ENCODE measurements around the gene CDH23. TPM values are rescaled to one million over a fixed set of nuclear protein-coding genes. Genes with fewer than 3 reads are reported as not detected.

The CDH23 gene
- polyA plus RNA-seq, 1 donor from 2014 or later = 6.6 TPM

DNA sequence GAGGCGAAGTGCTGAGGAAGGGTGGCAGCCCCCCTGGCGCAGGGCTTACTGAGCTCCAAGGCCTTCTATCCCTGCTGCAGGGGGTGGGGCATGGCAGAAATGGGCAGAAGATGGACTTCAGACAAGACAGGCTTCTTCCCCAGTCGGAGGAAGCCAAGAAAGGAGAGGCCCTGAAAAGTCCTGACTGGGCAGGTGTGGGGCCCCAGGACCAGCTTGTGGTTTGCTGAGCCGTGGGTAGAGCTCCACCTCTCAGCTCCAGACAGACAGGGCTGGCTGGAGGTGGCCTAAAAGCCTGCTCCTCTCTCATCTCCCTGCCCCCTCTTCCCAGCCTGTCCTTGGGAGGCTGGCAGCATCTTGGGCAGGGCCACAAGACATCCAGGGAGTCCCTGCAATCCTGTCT lies 255.2 kb downstream of the CDH23 start:
- Histone ChIP-seq H3K9me3 (ENCODE audit: low read length) (no peaks in the 10 kb centered on the region), H3K9me2 (ENCODE audit: insufficient read depth, low read length) (no peaks in the 10 kb centered on the region), H2AFZ (ENCODE audit: low read depth, low read length) (no peak overlapping the region), H3K9ac (ENCODE audit: low read length) (no peak overlapping the region), H3K36me3 (ENCODE audit: insufficient read depth, low read length) (no peaks in the 10 kb centered on the region), H3K79me2 (replicated peaks; ENCODE audit: insufficient read depth, low read length) (no peaks in the 10 kb centered on the region), H3F3A (ENCODE audit: insufficient read depth, low read length, poor library complexity, severe bottlenecking) (no peaks in the 10 kb centered on the region), H3K4me2 (ENCODE audit: low read length) (no peak overlapping the region), H3K27me3 (ENCODE audit: insufficient read depth, low read depth, low read length) (no peaks in the 10 kb centered on the region), H3K4me3 (ENCODE audit: low read length) (no peak overlapping the region), H4K20me1 (ENCODE audit: insufficient read depth) (no peaks in the 10 kb centered on the region), H3K27ac (ENCODE audit: low read length) (no peak overlapping the region)
- no peak for TF ChIP-seq SMC3 (conservative IDR thresholded peaks at IDR 0.05; ENCODE audit: poor library complexity)

DNA sequence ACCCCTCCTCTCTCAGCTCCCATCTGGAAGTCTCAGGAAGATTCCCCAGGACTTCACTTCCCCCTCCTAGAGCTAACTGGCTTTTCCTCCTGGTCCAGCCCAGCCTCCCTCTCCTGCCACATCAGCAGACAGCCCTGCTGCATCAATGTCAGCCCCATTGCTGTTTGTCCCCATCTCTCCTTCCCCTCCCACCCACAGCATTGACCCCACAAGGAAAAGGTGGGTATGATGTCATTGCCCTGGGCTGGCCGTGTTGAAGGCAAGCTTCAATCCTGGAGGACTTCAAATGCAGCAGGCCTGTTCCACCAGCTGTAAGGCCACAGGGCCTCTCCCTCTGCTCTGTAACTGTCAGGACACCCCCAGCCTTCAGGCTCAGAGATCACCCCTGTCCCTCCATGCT lies 256.3 kb downstream of the CDH23 start:
- Histone ChIP-seq H3F3A (ENCODE audit: insufficient read depth, low read length, poor library complexity, severe bottlenecking) (no peaks in the 10 kb centered on the region), H3K4me2 (ENCODE audit: low read length) (no peak overlapping the region), H3K36me3 (ENCODE audit: insufficient read depth, low read length) (no peaks in the 10 kb centered on the region), H3K27me3 (ENCODE audit: insufficient read depth, low read depth, low read length) (no peaks in the 10 kb centered on the region), H3K4me3 (ENCODE audit: low read length) (no peak overlapping the region), H3K27ac (ENCODE audit: low read length) (no peak overlapping the region), H3K9ac (ENCODE audit: low read length) (no peak overlapping the region), H3K9me2 (ENCODE audit: insufficient read depth, low read length) (no peaks in the 10 kb centered on the region), H4K20me1 (ENCODE audit: insufficient read depth) (no peaks in the 10 kb centered on the region), H3K9me3 (ENCODE audit: low read length) (no peaks in the 10 kb centered on the region), H3K79me2 (replicated peaks; ENCODE audit: insufficient read depth, low read length) (no peaks in the 10 kb centered on the region), H2AFZ (ENCODE audit: low read depth, low read length) (no peak overlapping the region)
- TF ChIP-seq TAF1 (IDR thresholded peaks at IDR 0.05; ENCODE audit: low read depth) (no peak), MXI1 (conservative IDR thresholded peaks at IDR 0.05; ENCODE audit: poor library complexity, severe bottlenecking) (no peak), EP300 (conservative IDR thresholded peaks at IDR 0.05; ENCODE audit: poor library complexity, severe bottlenecking) (no peak)
- TF ChIP-seq, protein P1, sequence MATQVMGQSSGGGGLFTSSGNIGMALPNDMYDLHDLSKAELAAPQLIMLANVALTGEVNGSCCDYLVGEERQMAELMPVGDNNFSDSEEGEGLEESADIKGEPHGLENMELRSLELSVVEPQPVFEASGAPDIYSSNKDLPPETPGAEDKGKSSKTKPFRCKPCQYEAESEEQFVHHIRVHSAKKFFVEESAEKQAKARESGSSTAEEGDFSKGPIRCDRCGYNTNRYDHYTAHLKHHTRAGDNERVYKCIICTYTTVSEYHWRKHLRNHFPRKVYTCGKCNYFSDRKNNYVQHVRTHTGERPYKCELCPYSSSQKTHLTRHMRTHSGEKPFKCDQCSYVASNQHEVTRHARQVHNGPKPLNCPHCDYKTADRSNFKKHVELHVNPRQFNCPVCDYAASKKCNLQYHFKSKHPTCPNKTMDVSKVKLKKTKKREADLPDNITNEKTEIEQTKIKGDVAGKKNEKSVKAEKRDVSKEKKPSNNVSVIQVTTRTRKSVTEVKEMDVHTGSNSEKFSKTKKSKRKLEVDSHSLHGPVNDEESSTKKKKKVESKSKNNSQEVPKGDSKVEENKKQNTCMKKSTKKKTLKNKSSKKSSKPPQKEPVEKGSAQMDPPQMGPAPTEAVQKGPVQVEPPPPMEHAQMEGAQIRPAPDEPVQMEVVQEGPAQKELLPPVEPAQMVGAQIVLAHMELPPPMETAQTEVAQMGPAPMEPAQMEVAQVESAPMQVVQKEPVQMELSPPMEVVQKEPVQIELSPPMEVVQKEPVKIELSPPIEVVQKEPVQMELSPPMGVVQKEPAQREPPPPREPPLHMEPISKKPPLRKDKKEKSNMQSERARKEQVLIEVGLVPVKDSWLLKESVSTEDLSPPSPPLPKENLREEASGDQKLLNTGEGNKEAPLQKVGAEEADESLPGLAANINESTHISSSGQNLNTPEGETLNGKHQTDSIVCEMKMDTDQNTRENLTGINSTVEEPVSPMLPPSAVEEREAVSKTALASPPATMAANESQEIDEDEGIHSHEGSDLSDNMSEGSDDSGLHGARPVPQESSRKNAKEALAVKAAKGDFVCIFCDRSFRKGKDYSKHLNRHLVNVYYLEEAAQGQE (IDR thresholded peaks at IDR 0.05; ENCODE audit: borderline replicate concordance) = no peak
- TF ChIP-seq, protein P2, sequence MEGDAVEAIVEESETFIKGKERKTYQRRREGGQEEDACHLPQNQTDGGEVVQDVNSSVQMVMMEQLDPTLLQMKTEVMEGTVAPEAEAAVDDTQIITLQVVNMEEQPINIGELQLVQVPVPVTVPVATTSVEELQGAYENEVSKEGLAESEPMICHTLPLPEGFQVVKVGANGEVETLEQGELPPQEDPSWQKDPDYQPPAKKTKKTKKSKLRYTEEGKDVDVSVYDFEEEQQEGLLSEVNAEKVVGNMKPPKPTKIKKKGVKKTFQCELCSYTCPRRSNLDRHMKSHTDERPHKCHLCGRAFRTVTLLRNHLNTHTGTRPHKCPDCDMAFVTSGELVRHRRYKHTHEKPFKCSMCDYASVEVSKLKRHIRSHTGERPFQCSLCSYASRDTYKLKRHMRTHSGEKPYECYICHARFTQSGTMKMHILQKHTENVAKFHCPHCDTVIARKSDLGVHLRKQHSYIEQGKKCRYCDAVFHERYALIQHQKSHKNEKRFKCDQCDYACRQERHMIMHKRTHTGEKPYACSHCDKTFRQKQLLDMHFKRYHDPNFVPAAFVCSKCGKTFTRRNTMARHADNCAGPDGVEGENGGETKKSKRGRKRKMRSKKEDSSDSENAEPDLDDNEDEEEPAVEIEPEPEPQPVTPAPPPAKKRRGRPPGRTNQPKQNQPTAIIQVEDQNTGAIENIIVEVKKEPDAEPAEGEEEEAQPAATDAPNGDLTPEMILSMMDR (IDR thresholded peaks at IDR 0.05; ENCODE audit: poor library complexity, severe bottlenecking) = no peak

DNA sequence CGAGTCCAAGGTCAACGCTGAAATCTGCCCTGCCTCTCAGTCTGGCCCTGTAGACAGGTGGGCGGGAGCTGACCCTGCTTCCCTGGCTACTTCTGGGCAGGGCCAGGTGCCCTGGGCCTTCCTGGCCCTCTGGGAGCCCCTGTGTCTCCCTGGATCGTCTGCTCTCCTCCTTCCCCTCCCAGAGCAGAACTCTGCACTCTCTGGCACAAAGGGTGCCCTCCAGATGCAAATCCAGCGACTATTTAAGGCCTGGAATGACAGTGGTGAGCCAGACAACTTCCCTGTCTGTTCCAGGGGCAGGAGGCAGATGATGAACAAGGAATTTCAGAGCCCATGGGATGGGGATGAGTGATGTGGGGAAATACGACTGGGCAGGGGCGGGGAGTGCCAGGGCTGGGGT lies 259.5 kb downstream of the CDH23 start:
- TF ChIP-seq, protein P1 (IDR thresholded peaks at IDR 0.05; ENCODE audit: borderline replicate concordance) = no peak
- TF ChIP-seq EP300 (conservative IDR thresholded peaks at IDR 0.05; ENCODE audit: poor library complexity, severe bottlenecking) (no peak), SMC3 (conservative IDR thresholded peaks at IDR 0.05; ENCODE audit: poor library complexity) (no peak), TAF1 (IDR thresholded peaks at IDR 0.05; ENCODE audit: low read depth) (no peak), RAD21 (conservative IDR thresholded peaks at IDR 0.05) (no peak), POLR2AphosphoS5 (IDR thresholded peaks at IDR 0.05) (no peak), MXI1 (conservative IDR thresholded peaks at IDR 0.05; ENCODE audit: poor library complexity, severe bottlenecking) (no peak), EZH2 (IDR thresholded peaks at IDR 0.05; ENCODE audit: borderline replicate concordance, insufficient read depth, low read length, poor library complexity, severe bottlenecking) (no peak)
- TF ChIP-seq, protein P2 (IDR thresholded peaks at IDR 0.05; ENCODE audit: poor library complexity, severe bottlenecking) = no peak
- no peak overlapping the region for H2AFZ ChIP-seq (ENCODE audit: low read depth, low read length)
- H3K9me2 ChIP-seq (ENCODE audit: insufficient read depth, low read length) = no peaks in the 10 kb centered on the region
- H3F3A ChIP-seq (ENCODE audit: insufficient read depth, low read length, poor library complexity, severe bottlenecking) = no peaks in the 10 kb centered on the region
- H3K27me3 ChIP-seq (ENCODE audit: insufficient read depth, low read depth, low read length) = no peaks in the 10 kb centered on the region
- H3K4me2 ChIP-seq (ENCODE audit: low read length) = no peak overlapping the region
- H3K9ac ChIP-seq (ENCODE audit: low read length) = no peak overlapping the region
- no peak overlapping the region for H3K27ac ChIP-seq (ENCODE audit: low read length)
- H3K79me2 ChIP-seq (replicated peaks; ENCODE audit: insufficient read depth, low read length) = no peaks in the 10 kb centered on the region
- H3K4me3 ChIP-seq (ENCODE audit: low read length) = no peak overlapping the region
- H3K36me3 ChIP-seq (ENCODE audit: insufficient read depth, low read length) = no peaks in the 10 kb centered on the region
- no peaks in the 10 kb centered on the region for H4K20me1 ChIP-seq (ENCODE audit: insufficient read depth)
- H3K9me3 ChIP-seq (ENCODE audit: low read length) = no peaks in the 10 kb centered on the region

Data from neural cell (in vitro differentiated cells).